ENCODE data around the gene PDE7B. TPM values are rescaled to one million over a fixed set of nuclear protein-coding genes. Genes with fewer than 3 reads are reported as not detected.
A peak's percentile ranks its signal among the peaks of the same experiment; 100 is the strongest.

The PDE7B gene
- total and polyA plus RNA-seq, 9 of the 15 experiments (the other 6 are each of a cell fraction or from before 2014, with no cell fraction given): 0.01 TPM; not detected in 8

- Histone ChIP-seq H2AFZ (ENCODE audit: low read depth, low read length) (no peak overlapping the region), H3K4me3 (no peak overlapping the region), H3K27me3 (ENCODE audit: control insufficient read depth in 2 of 2, insufficient read depth in 2 of 2, low read length in 2 of 2) (peaks cover 2 to 3% of the 10 kb centered on the region in 2 experiments; a peak in 1 of 5 replicates), H3K27ac (ENCODE audit: extremely low read depth, low read depth, low read length) (no peak overlapping the region), H3K9me1 (ENCODE audit: control insufficient read depth, insufficient read depth, low read length) (no peaks in the 10 kb centered on the region), H3K9me3 (replicated peaks; ENCODE audit: control insufficient read depth, insufficient read depth, low read depth, low read length) (no peaks in the 10 kb centered on the region), H3K79me2 (ENCODE audit: control insufficient read depth, insufficient read depth, low read length) (no peaks in the 10 kb centered on the region), H3K4me1 (replicated peaks in 1 of 2; ENCODE audit: control insufficient read depth in 2 of 2, insufficient read depth in 2 of 2, low read length in 2 of 2) (no peaks in the 10 kb centered on the region), H3K36me3 (ENCODE audit: control insufficient read depth, insufficient read depth, low read length) (no peaks in the 10 kb centered on the region), H4K20me1 (replicated peaks; ENCODE audit: control insufficient read depth, insufficient read depth, low read length) (no peaks in the 10 kb centered on the region), H3K9ac (ENCODE audit: insufficient read depth in 1 of 2, low read depth in 2 of 2, low read length in 2 of 2) (no peak overlapping the region), H3K4me2 (ENCODE audit: insufficient read depth, low read length) (no peak overlapping the region)
- in situ Hi-C loops (cut with MboI) (no loop called here), intact Hi-C loops (cut with micrococcal nuclease) (no loop called here)
- FAIRE-seq: no peak
- 1% methylated on average over 3 of the region's 3 CpGs for WGBS (ENCODE audit: insufficient coverage, low coverage, missing lambda C conversion rate)
- no peak for DNase-seq (ENCODE audit: extremely low read depth in 1 of 4, low spot score in 3 of 4)
- BruUV-seq (replicated peaks): no TSS peak
- TF ChIP-seq ZNF644 (tag; IDR thresholded peaks at IDR 0.05; ENCODE audit: low read depth): no peak
- no peak for TF ChIP-seq CEBPG (CRISPR knock-in tag; IDR thresholded peaks at IDR 0.05)
- 0 out of 4 replicates have a peak, but pooled peaks of 1 of the 2 experiments have one; percentile 27 for TF ChIP-seq CEBPG (tag; conservative IDR thresholded peaks at IDR 0.05 in 1 of 2, IDR thresholded peaks at IDR 0.05 in 1 of 2)
- ChIA-PET POLR2A (interaction anchor here (0.7 kb wide), 1 partner anchor 115 kb away, joined by 3 read pairs; no protein-coding TSS in a partner anchor), CTCF (ENCODE audit: low intra/inter-chr PET ratio) (no interaction called here)
- ATAC-seq: no peak
Observed at GRCh38 chr6:136066005-136066404, 214.5 kb downstream of the PDE7B start.

- DNase-seq (ENCODE audit: extremely low read depth in 1 of 4, low spot score in 3 of 4): no peak
- no peaks in the 10 kb centered on the region for H4K20me1 ChIP-seq (replicated peaks; ENCODE audit: control insufficient read depth, insufficient read depth, low read length)
- no TSS peak for BruUV-seq (replicated peaks)
- WGBS (ENCODE audit: insufficient coverage, low coverage, missing lambda C conversion rate): 10% methylated on average over 10 of the region's 10 CpGs
- H3K4me1 ChIP-seq (replicated peaks in 1 of 2; ENCODE audit: control insufficient read depth in 2 of 2, insufficient read depth in 2 of 2, low read length in 2 of 2): no peaks in the 10 kb centered on the region
- CTCF ChIA-PET (ENCODE audit: low intra/inter-chr PET ratio): no interaction called here
- FAIRE-seq: no peak
- H2AFZ ChIP-seq (ENCODE audit: low read depth, low read length): no peak overlapping the region
- H3K9me3 ChIP-seq (replicated peaks; ENCODE audit: control insufficient read depth, insufficient read depth, low read depth, low read length): no peaks in the 10 kb centered on the region
- no peaks in the 10 kb centered on the region for H3K9me1 ChIP-seq (ENCODE audit: control insufficient read depth, insufficient read depth, low read length)
- peaks cover 2 to 8% of the 10 kb centered on the region in 2 experiments; a peak in 2 of 5 replicates for H3K27me3 ChIP-seq (ENCODE audit: control insufficient read depth in 2 of 2, insufficient read depth in 2 of 2, low read length in 2 of 2)
- H3K27ac ChIP-seq (ENCODE audit: extremely low read depth, low read depth, low read length): no peak overlapping the region
- POLR2A ChIA-PET: interaction anchor here (0.6 kb wide), 1 partner anchor 19 kb away, joined by 3 read pairs; no protein-coding TSS in a partner anchor
- no peak overlapping the region for H3K4me3 ChIP-seq
- no peak for ATAC-seq
- in situ Hi-C loops (cut with MboI) (no loop called here), intact Hi-C loops (cut with micrococcal nuclease) (no loop called here)
- H3K36me3 ChIP-seq (ENCODE audit: control insufficient read depth, insufficient read depth, low read length): no peaks in the 10 kb centered on the region
- no peaks in the 10 kb centered on the region for H3K79me2 ChIP-seq (ENCODE audit: control insufficient read depth, insufficient read depth, low read length)
- no peak overlapping the region for H3K9ac ChIP-seq (ENCODE audit: insufficient read depth in 1 of 2, low read depth in 2 of 2, low read length in 2 of 2)
- no peak overlapping the region for H3K4me2 ChIP-seq (ENCODE audit: insufficient read depth, low read length)
- TF ChIP-seq ZNF316 (IDR thresholded peaks at IDR 0.05): no peak
- no peak for TF ChIP-seq BRF2 (IDR thresholded peaks at IDR 0.05; ENCODE audit: borderline replicate concordance, insufficient read depth, insufficient read length)
- TF ChIP-seq SAFB2 (IDR thresholded peaks at IDR 0.05; ENCODE audit: borderline replicate concordance, low read depth, low read length, severe bottlenecking): no peak
- no peak for TF ChIP-seq CBX1 (IDR thresholded peaks at IDR 0.05; ENCODE audit: low read depth)
- TF ChIP-seq SP2 (IDR thresholded peaks at IDR 0.05; ENCODE audit: extremely low read depth, low read depth, low read length, poor library complexity, severe bottlenecking): no peak
- no peak for TF ChIP-seq ZBTB8A (IDR thresholded peaks at IDR 0.05; ENCODE audit: partially characterized antibody)
- no peak for TF ChIP-seq GMEB1 (CRISPR knock-in tag; IDR thresholded peaks at IDR 0.05)
- no peak for TF ChIP-seq CCAR2 (IDR thresholded peaks at IDR 0.05; ENCODE audit: low read depth, low read length)
Observed at GRCh38 chr6:136067731-136068341, 216.3 kb downstream of the PDE7B start.
